ENCODE measurements around the gene GPX1. TPM values are rescaled to one million over a fixed set of nuclear protein-coding genes. Genes with fewer than 3 reads are reported as not detected.

GPX1 gene
- total RNA-seq, 1 experiment from 2014 or later: 714 TPM

Other genes starting within 250 kb of the GPX1 start
- gene USP19, start 237.5 kb downstream of the GPX1 start, total RNA-seq (2014; rRNA removed): 84.4 and 86.7 TPM in 2 replicates
- 240 and 365 TPM in 2 replicates for gene LAMB2, start 225.3 kb downstream of the GPX1 start, total RNA-seq (2014; rRNA removed)
- gene CCDC71, start 192.0 kb downstream of the GPX1 start, total RNA-seq (2014; rRNA removed): 19.4 and 27.7 TPM in 2 replicates
- gene KLHDC8B, start 186.8 kb downstream of the GPX1 start, total RNA-seq (2014; rRNA removed): 24.3 and 34.4 TPM in 2 replicates
- 3.9 and 10.3 TPM in 2 replicates for gene C3orf62, start 81.1 kb downstream of the GPX1 start, total RNA-seq (2014; rRNA removed)
- 19.9 and 22.8 TPM in 2 replicates for gene USP4, start 18.3 kb downstream of the GPX1 start, total RNA-seq (2014; rRNA removed)
- gene RHOA, start 53.6 kb upstream of the GPX1 start, total RNA-seq (2014; rRNA removed): 278 and 292 TPM in 2 replicates
- 23.7 and 25.4 TPM in 2 replicates for gene TCTA, start 54.1 kb upstream of the GPX1 start, total RNA-seq (2014; rRNA removed)
- 1.6 and 1.8 TPM in 2 replicates for gene AMT, start 64.1 kb upstream of the GPX1 start, total RNA-seq (2014; rRNA removed)
- 1.8 and 5.3 TPM in 2 replicates for gene NICN1, start 71.0 kb upstream of the GPX1 start, total RNA-seq (2014; rRNA removed)
- 111 and 114 TPM in 2 replicates for gene DAG1, start 111.9 kb upstream of the GPX1 start, total RNA-seq (2014; rRNA removed)
- 0.80 and 0.92 TPM in 2 replicates for gene BSN, start 196.1 kb upstream of the GPX1 start, total RNA-seq (2014; rRNA removed)

Data from PC-3 (cell line).